Measurements from ENCODE around the gene MGST3. TPM values are rescaled to one million over a fixed set of nuclear protein-coding genes. Genes with fewer than 3 reads are reported as not detected.
"Not testable (repeated sequence)": the region's sequence is repeated elsewhere in the genome, so short reads cannot be mapped to it uniquely, and the experiment has no call there.

MGST3 gene
- total RNA-seq, 1 donor from 2014 or later, result 101 TPM

- intact Hi-C loops (cut with micrococcal nuclease), result loop anchor here (5.0 kb wide), 1 partner anchor 304 kb away; no protein-coding TSS in a partner anchor
Observed at GRCh38 chr1:165696625-165697100, 65.6 kb downstream of the MGST3 start.

- intact Hi-C loops (cut with micrococcal nuclease), result loop anchor here (5.0 kb wide), 1 partner anchor 305 kb away; no protein-coding TSS in a partner anchor
Observed at GRCh38 chr1:165697491-165697880, 66.5 kb downstream of the MGST3 start.

- intact Hi-C loops (cut with micrococcal nuclease), result loop anchor here (1.0 to 5.0 kb wide), 8 partner anchors 57 to 1523 kb away; partner anchors contain the start of genes POU2F1 and TMCO1
Observed at GRCh38 chr1:165697881-165698760, 67.1 kb downstream of the MGST3 start, which contains the start of gene ALDH9A1. Gene ALDH9A1, minus strand, starts transcription at chr1:165698562. Its CDS starts 4 bp downstream, at chr1:165698558.

- intact Hi-C loops (cut with micrococcal nuclease), result loop anchor here (1.0 to 5.0 kb wide), 8 partner anchors 58 to 1522 kb away; partner anchors contain the start of genes POU2F1 and TMCO1
Observed at GRCh38 chr1:165698761-165699052, 67.7 kb downstream of the MGST3 start.

- intact Hi-C loops (cut with micrococcal nuclease), result loop anchor here (2.0 to 5.0 kb wide), 4 partner anchors 59 to 1521 kb away; partner anchors contain the start of gene POU2F1
Observed at GRCh38 chr1:165699577-165699976, 68.5 kb downstream of the MGST3 start.

GRCh38 chr1:165701922-165702321 is 70.9 kb downstream of the MGST3 start:
- intact Hi-C loops (cut with micrococcal nuclease), result not testable (repeated sequence)

GRCh38 chr1:165703648-165704047 is 72.6 kb downstream of the MGST3 start:
- intact Hi-C loops (cut with micrococcal nuclease), result no loop called here

Other genes with a start within 250 kb of the MGST3 start
- not detected in 2 replicates for gene RXRG, start 186.1 kb upstream of the MGST3 start, total RNA-seq
- gene LRRC52, start 87.2 kb upstream of the MGST3 start, total RNA-seq, result not detected in 2 replicates
- 56.7 and 57.3 TPM in 2 replicates for gene ALDH9A1, start 67.3 kb downstream of the MGST3 start, total RNA-seq
- gene TMCO1, start 137.6 kb downstream of the MGST3 start, total RNA-seq, result 103 and 105 TPM in 2 replicates
- 52.0 and 53.4 TPM in 2 replicates for gene UCK2, start 196.4 kb downstream of the MGST3 start, total RNA-seq